Measurements from ENCODE around the gene INCENP.

DNA sequence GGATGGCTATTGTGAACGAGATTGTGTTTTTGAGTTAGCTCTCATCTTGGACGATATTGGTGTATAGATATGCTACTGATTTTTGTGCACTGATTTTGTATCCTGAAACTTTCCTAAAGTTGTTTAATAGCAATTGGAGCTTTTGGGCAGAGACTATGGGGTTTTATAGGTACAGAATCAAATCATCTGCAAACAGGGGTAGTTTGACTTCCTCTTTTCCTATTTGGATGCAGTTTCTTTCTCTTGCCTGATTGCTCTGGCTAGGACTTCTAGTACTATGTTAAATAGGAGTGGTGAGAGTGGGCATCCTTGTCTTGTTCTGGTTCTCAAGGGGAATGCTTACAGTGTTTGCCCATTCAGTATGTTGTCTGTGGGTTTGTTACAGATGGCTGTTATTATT lies 57.3 kb downstream of the INCENP start:
- TF ChIP-seq, protein P1, sequence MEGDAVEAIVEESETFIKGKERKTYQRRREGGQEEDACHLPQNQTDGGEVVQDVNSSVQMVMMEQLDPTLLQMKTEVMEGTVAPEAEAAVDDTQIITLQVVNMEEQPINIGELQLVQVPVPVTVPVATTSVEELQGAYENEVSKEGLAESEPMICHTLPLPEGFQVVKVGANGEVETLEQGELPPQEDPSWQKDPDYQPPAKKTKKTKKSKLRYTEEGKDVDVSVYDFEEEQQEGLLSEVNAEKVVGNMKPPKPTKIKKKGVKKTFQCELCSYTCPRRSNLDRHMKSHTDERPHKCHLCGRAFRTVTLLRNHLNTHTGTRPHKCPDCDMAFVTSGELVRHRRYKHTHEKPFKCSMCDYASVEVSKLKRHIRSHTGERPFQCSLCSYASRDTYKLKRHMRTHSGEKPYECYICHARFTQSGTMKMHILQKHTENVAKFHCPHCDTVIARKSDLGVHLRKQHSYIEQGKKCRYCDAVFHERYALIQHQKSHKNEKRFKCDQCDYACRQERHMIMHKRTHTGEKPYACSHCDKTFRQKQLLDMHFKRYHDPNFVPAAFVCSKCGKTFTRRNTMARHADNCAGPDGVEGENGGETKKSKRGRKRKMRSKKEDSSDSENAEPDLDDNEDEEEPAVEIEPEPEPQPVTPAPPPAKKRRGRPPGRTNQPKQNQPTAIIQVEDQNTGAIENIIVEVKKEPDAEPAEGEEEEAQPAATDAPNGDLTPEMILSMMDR (conservative IDR thresholded peaks at IDR 0.05): no peak
- TF ChIP-seq EZH2 (IDR thresholded peaks at IDR 0.05; ENCODE audit: low read depth): no peak

Measured in PC-9 (cell line).